ENCODE measurements around the gene RGS4. TPM values are rescaled to one million over a fixed set of nuclear protein-coding genes. Genes with fewer than 3 reads are reported as not detected.
"Not testable (repeated sequence)": the region's sequence is repeated elsewhere in the genome, so short reads cannot be mapped to it uniquely, and the experiment has no call there.

Gene RGS4
- total RNA-seq, 4 donors from 2014 or later, result 3.2 to 44.1 (median 20.4) TPM

- TF ChIP-seq CTCF (IDR thresholded peaks at IDR 0.05), result no peak
- ATAC-seq (ENCODE audit: low FRiP score), result no peak
These were observed 16.1 kb downstream of the RGS4 start for GRCh38 chr1:163085041-163085903.

GRCh38 chr1:163085904-163086268, 16.7 kb downstream of the RGS4 start:
- ATAC-seq (ENCODE audit: low FRiP score) (no peak), DNase-seq (ENCODE audit: low spot score) (no peak)
- TF ChIP-seq CTCF (IDR thresholded peaks at IDR 0.05), result no peak

More at GRCh38 chr1:163085041-163085903, 16.1 kb downstream of the RGS4 start:
- DNase-seq (ENCODE audit: low spot score), result no peak

GRCh38 chr1:163089117-163089516, 20.0 kb downstream of the RGS4 start:
- not testable (repeated sequence) for DNase-seq (ENCODE audit: low spot score); ATAC-seq (ENCODE audit: low FRiP score)

GRCh38 chr1:163090321-163090945, 21.3 kb downstream of the RGS4 start:
- no peak for DNase-seq (ENCODE audit: low spot score)
- no peak for ATAC-seq (ENCODE audit: low FRiP score)
- TF ChIP-seq CTCF (IDR thresholded peaks at IDR 0.05), result no peak

- DNase-seq (ENCODE audit: low spot score) (no peak), ATAC-seq (ENCODE audit: low FRiP score) (no peak)
- TF ChIP-seq CTCF (IDR thresholded peaks at IDR 0.05), result no peak
These were observed 24.0 kb downstream of the RGS4 start for GRCh38 chr1:163093169-163093568.

- ATAC-seq (ENCODE audit: low FRiP score), result no peak
These were observed 24.4 kb downstream of the RGS4 start for GRCh38 chr1:163093579-163093978.

GRCh38 chr1:163094182-163094581, 25.0 kb downstream of the RGS4 start:
- no peak for TF ChIP-seq CTCF (IDR thresholded peaks at IDR 0.05)
- ATAC-seq (ENCODE audit: low FRiP score) (no peak), DNase-seq (ENCODE audit: low spot score) (no peak)

More at GRCh38 chr1:163093579-163093978, 24.4 kb downstream of the RGS4 start:
- DNase-seq (ENCODE audit: low spot score), result no peak
- TF ChIP-seq CTCF (IDR thresholded peaks at IDR 0.05), result no peak

All from omental fat pad (tissue), 4 donors.